B cell (primary cell): ENCODE data around the gene B4GALT4. TPM values are rescaled to one million over a fixed set of nuclear protein-coding genes. Genes with fewer than 3 reads are reported as not detected.

Source experiments
- ATAC-seq: fragments of 200-7000 bp; cut with Tn5 transposase; one replicate; pipeline ENCODE4 v1.10.0; 2021; ENCODE audit warnings: low read depth, mild to moderate bottlenecking, moderate number of reproducible peaks, moderate library complexity
- CTCF ChIA-PET: fragments of 350-600 bp; sonication (Branson Sonifier 250); formaldehyde crosslinking; loops from one replicate; lab custom pipeline; 2021; ENCODE audit warnings: antibody characterized with exemption, inconsistent platforms; lab: Charles Lee
- POLR2A ChIA-PET: fragments of 350-600 bp; sonication (Branson Sonifier 250); formaldehyde crosslinking; loops from one replicate; lab custom pipeline; 2021; ENCODE audit warnings: antibody characterized with exemption; lab: Charles Lee
- DNase-seq: peaks from one replicate; pipeline ENCODE4 v3.0.0; 2013
- H2AFZ ChIP-seq: 2 replicates; pipeline ENCODE4 v1.6.1; 2012; ENCODE audit warnings: mild to moderate bottlenecking, low read depth, low read length; ENCODE audit not compliant: insufficient read depth, poor library complexity, severe bottlenecking
- H3K27ac ChIP-seq, 2 donors: 1 replicate in 1 of 2; 2 replicates in 1 of 2; pipeline ENCODE4 v1.5.1; 2012 to 2013; ENCODE audit warnings: low read length in 2 of 2, mild to moderate bottlenecking in 2 of 2, moderate library complexity in 1 of 2
- H3K27me3 ChIP-seq, 4 experiments: fragments of 200-600 bp in 1 of 4; sonication (generic) in 1 of 4; replicated peaks in 1 of 4; 1 replicate in 2 of 4; 2 replicates in 2 of 4; pipeline versions ENCODE4 v1.6.1 to v1.7.0; 2013 to 2016; ENCODE audit warnings: low read length in 3 of 4, mild to moderate bottlenecking in 2 of 4, mixed read lengths in 1 of 4, moderate library complexity in 1 of 4; ENCODE audit not compliant: insufficient read depth in 4 of 4, control insufficient read depth in 3 of 4; ENCODE audit errors: control extremely low read depth in 1 of 4
- H3K36me3 ChIP-seq, 2 experiments: replicated peaks in 1 of 2; 1 replicate in 1 of 2; 2 replicates in 1 of 2; pipeline versions ENCODE4 v1.6.1 to v1.7.1; 2013; ENCODE audit warnings: low read length in 1 of 2; ENCODE audit not compliant: insufficient read depth in 2 of 2, control insufficient read depth in 1 of 2; ENCODE audit errors: control extremely low read depth in 1 of 2, extremely low read depth in 1 of 2
- H3K4me1 ChIP-seq, 2 donors: fragments of 200-600 bp in 1 of 2; sonication (generic) in 1 of 2; 1 replicate in 1 of 2; 2 replicates in 1 of 2; pipeline versions ENCODE4 v1.5.1 to v1.6.1; 2013 to 2017; ENCODE audit warnings: low read length in 2 of 2; ENCODE audit not compliant: control insufficient read depth in 2 of 2, insufficient read depth in 2 of 2
- H3K4me2 ChIP-seq: replicated peaks from 2 replicates; pipeline ENCODE3; 2012; ENCODE audit warnings: mild to moderate bottlenecking, low read depth, low read length; ENCODE audit not compliant: poor library complexity, severe bottlenecking
- H3K4me3 ChIP-seq, 5 experiments: fragments of 200-600 bp in 1 of 5; sonication (generic) in 1 of 5; 1 replicate in 3 of 5; 2 replicates in 2 of 5; pipeline versions ENCODE4 v1.5.1 to v1.7.0; 2011 to 2016; ENCODE audit warnings: low read length in 4 of 5, mild to moderate bottlenecking in 4 of 5, low read depth in 2 of 5, control low read depth in 1 of 5, moderate library complexity in 1 of 5; ENCODE audit not compliant: insufficient read depth in 1 of 5; ENCODE audit errors: control extremely low read depth in 1 of 5, extremely low read depth in 1 of 5
- H3K79me2 ChIP-seq: fragments of 200-600 bp; sonication (generic); one replicate; pipeline ENCODE4 v1.6.0; 2016; ENCODE audit warnings: low read length; ENCODE audit not compliant: control insufficient read depth, insufficient read depth
- H3K9ac ChIP-seq: fragments of 200-600 bp; sonication (generic); 2 replicates; pipeline ENCODE4 v1.6.1; 2017; ENCODE audit warnings: mild to moderate bottlenecking, low read length, moderate library complexity
- H3K9me3 ChIP-seq, 3 donors: one replicate each; pipeline versions ENCODE4 v1.6.1 to v1.7.1; 2013; ENCODE audit warnings: low read length in 2 of 3; ENCODE audit not compliant: control insufficient read depth in 2 of 3, insufficient read depth in 1 of 3; ENCODE audit errors: control extremely low read depth in 1 of 3
- H4K20me1 ChIP-seq: 2 replicates; pipeline ENCODE4 v1.6.0; 2012; ENCODE audit warnings: mild to moderate bottlenecking, low read length; ENCODE audit not compliant: insufficient read depth, control insufficient read depth, poor library complexity, severe bottlenecking
- H3K27ac Mint-ChIP-seq: one replicate; pipeline ENCODE4 v1.8.0; 2021; ENCODE audit warnings: mixed read lengths
- H3K27me3 Mint-ChIP-seq: one replicate; pipeline ENCODE4 v1.8.0; 2021; ENCODE audit warnings: mixed read lengths
- H3K4me1 Mint-ChIP-seq: one replicate; pipeline ENCODE4 v1.8.0; 2021; ENCODE audit warnings: mixed read lengths
- H3K4me3 Mint-ChIP-seq: one replicate; pipeline ENCODE4 v1.8.0; 2021; ENCODE audit warnings: mixed read lengths
- H3K9me3 Mint-ChIP-seq: one replicate; pipeline ENCODE4 v1.8.0; 2022; ENCODE audit warnings: mixed read lengths; ENCODE audit not compliant: insufficient read depth
- CTCF ChIP-seq: fragments of 200-600 bp; IDR thresholded peaks from one replicate; pipeline ENCODE4 v1.8.0; 2022; ENCODE audit warnings: antibody characterized with exemption, mild to moderate bottlenecking
- EZH2 ChIP-seq: IDR thresholded peaks from 2 replicates; pipeline ENCODE4 v1.6.1; 2012; ENCODE audit warnings: borderline replicate concordance, low read depth, mild to moderate bottlenecking, moderate library complexity, low read length; ENCODE audit not compliant: insufficient read depth, poor library complexity, severe bottlenecking
- WGBS: methylation state at CpG from one replicate; pipeline ENCODE4 v1.1.5; 2013; ENCODE audit warnings: missing lambda C conversion rate; ENCODE audit not compliant: insufficient coverage; 5-methylcytosine and 5-hydroxymethylcytosine counted together
- intact Hi-C: fragments of 100-400 bp; cut with micrococcal nuclease; formaldehyde crosslinking; loops from one replicate; pipeline ENCODE4 v1.10.0; 2022
- polyA plus RNA-seq: library from polyadenylated mRNA; depleted of rRNA; stranded (reverse); fragments of >200 nt; gene quantifications from 2 replicates; pipeline ENCODE4 v1.2.3, GENCODE V29; 2012
- total RNA-seq, 2 donors: library from RNA; stranded (reverse); fragments of 120-200 nt in 1 of 2; gene quantifications; 1 replicate in 1 of 2; 2 replicates in 1 of 2; pipeline versions ENCODE4 v1.2.3 to v1.2.4, GENCODE V29; 2013 to 2022

The B4GALT4 gene
- total and polyA plus RNA-seq, 2 donors (not counting 1 experiment from before 2014, with no cell fraction given): 7.1 to 21.9 TPM

- no peaks in the 10 kb centered on the region for H3K4me1 ChIP-seq
- no peaks in the 10 kb centered on the region for H4K20me1 ChIP-seq
- no peak overlapping the region for H3K4me3 Mint-ChIP-seq
- DNase-seq (no peak), ATAC-seq (no peak)
- WGBS: 100% methylated on average over 3 of the region's 10 CpGs
- TF ChIP-seq EZH2 (no peak), CTCF (no peak)
- H3K9me3 ChIP-seq: no peaks in the 10 kb centered on the region
- intact Hi-C loops: no loop called here
- CTCF ChIA-PET: no interaction called here
- H3K4me1 Mint-ChIP-seq: no peaks in the 10 kb centered on the region
- no peak overlapping the region for H3K4me3 ChIP-seq
- H3K9me3 Mint-ChIP-seq: no peaks in the 10 kb centered on the region
- H3K9ac ChIP-seq: no peak overlapping the region
- H3K27me3 ChIP-seq: no peaks in the 10 kb centered on the region
- peaks cover 39% of the 10 kb centered on the region for H3K27me3 Mint-ChIP-seq
- no peak overlapping the region for H3K27ac ChIP-seq
- no peak overlapping the region for H3K27ac Mint-ChIP-seq
- H3K4me2 ChIP-seq: no peak overlapping the region
- POLR2A ChIA-PET: no interaction called here
- no peak overlapping the region for H2AFZ ChIP-seq
- no peaks in the 10 kb centered on the region for H3K79me2 ChIP-seq
- no peaks in the 10 kb centered on the region for H3K36me3 ChIP-seq
These were observed 64.6 kb downstream of the B4GALT4 start for GRCh38 chr3:119175872-119176756.

GRCh38 chr3:119173325-119173724 lies 67.4 kb downstream of the B4GALT4 start, which contains the start of gene UPK1B:
Gene UPK1B (plus strand): TSS chr3:119173598. CDS start chr3:119186742, 13,144 bp downstream.
- 92% methylated on average over 11 of the region's 13 CpGs for WGBS
- no peak within 1 kb of the TSS for H2AFZ ChIP-seq
- H3K36me3 ChIP-seq: no peaks in the 10 kb centered on the region
- H3K27ac ChIP-seq: no peak within 1 kb of the TSS
- H3K4me3 ChIP-seq: no peak within 1 kb of the TSS
- no peak within 1 kb of the TSS for H3K4me2 ChIP-seq
- Mint-ChIP-seq H3K27me3 (peaks cover 30% of the 10 kb centered on the region), H3K9me3 (no peaks in the 10 kb centered on the region), H3K27ac (no peak within 1 kb of the TSS), H3K4me1 (no peaks in the 10 kb centered on the region), H3K4me3 (no peak within 1 kb of the TSS)
- intact Hi-C loops: no loop called here
- H4K20me1 ChIP-seq: no peaks in the 10 kb centered on the region
- ATAC-seq (no peak), DNase-seq (no peak)
- TF ChIP-seq EZH2 (no peak), CTCF (no peak)
- CTCF ChIA-PET: no interaction called here
- no peaks in the 10 kb centered on the region for H3K79me2 ChIP-seq
- H3K4me1 ChIP-seq: no peaks in the 10 kb centered on the region
- H3K9me3 ChIP-seq: no peaks in the 10 kb centered on the region
- H3K9ac ChIP-seq: no peak within 1 kb of the TSS
- POLR2A ChIA-PET: no interaction called here
- H3K27me3 ChIP-seq: no peaks in the 10 kb centered on the region
